ENCODE results near the gene GALM.
A peak's percentile ranks its signal among the peaks of the same experiment; 100 is the strongest.
"Not testable (repeated sequence)": the region's sequence is repeated elsewhere in the genome, so short reads cannot be mapped to it uniquely, and the experiment has no call there.

Gene GALM

DNA sequence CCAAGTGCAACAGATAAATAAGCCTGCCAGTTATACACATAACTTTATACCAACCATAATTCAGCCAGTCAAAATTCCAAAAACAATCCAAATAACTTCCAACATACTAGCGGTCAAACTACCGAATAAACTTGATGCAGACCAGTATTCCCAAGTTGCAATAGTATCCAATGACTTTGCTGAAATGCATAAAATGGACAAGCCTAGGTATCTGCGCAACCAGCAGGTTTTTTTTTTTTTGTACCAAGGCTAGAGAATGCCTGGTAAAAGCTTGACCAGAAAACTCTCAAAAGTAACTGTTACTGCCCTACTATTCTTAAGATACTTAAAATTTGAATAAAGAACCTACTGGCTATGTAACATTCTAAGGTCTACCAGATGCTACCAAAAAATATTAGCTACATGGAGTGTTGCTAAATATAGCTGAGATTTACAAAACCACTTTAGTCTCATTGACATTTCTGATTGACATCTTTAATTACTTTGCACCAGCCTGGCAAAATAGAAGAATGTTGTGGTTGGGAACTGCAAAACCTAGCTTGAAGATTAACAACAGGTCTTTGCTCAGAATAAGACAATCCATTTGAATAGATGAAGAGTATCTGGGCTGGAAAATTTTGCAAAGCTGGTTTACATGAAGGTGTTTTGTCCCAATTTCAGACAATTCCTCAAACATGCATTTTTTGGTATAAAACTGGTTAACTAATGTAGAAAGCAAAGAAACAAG is 77.9 kb downstream of the GALM start:
- DNase-seq = no peak

DNA sequence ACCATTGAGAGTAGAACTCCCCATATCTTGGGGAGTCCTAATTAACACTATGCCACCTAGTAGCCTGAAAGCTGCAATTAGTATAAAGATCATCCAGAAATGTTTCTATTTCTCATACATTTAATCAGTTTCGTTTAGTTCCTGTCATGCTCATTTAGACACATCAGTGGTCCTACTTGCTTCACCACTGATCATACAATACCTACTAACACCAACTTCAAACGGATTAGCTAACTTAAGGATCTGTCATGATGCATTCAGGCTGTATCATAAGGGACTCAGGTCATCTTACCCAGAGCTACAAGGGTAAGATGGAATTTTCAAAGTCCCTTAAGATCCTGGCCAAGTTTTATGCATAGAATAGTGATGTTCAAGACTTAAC is 78.5 kb downstream of the GALM start:
- DNase-seq = no peak

DNA sequence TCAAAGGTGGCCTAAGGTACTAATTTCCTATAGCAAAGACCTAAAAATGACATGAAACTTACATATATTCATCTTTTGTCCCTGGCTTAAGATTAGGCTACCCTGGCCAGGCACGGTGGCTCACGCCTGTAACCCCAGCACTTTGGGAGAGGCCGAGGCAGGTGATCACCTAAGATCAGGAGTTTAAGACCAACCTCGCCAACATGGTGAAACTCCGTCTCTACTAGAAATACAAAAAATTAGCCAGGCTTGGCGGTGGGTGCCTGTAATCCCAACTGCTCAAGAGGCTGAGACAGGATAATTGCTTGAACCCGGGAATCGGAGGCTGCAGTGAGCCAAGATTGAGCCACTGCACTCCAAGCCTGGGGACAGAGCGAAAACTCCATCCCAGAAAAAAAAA is 79.4 kb downstream of the GALM start:
- DNase-seq = no peak

DNA sequence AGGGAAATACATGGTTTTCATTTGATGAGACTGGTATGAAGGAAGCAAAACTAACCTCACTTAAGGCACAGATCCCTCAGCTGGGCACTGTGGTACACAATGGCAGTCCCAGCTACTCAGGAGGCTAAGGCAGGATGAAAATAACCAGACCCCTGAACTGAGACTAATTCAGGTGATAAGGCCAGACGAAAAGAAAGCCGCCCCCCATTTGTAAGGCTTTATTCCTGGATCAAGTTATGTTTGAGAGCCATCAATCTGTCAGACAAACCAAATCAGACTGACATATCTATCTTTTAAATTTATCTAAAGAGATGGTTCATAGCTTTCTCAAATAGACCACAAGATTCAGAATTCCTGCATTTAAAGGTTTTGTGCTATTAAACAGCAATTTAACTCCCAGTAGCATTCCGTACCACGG is 81.1 kb downstream of the GALM start:
- no peak for DNase-seq

DNA sequence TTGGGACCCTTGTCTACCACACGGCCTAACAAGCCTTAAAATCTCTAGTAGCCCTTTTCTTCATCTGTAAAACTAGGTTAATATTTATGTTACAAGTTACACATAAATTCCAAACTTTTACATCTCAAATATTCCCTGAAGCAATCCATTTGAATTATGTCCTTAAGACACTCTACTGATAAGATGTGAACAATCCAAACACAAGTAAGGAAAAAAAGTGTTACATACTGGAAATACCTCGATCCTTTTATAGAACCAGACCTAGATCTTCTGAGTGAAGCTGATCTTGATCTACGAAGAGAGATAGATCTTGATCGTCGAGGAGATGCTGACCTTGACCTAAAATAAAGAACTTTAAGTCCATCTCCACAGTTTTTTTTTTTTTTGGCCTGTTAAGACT is 81.9 kb downstream of the GALM start:
- DNase-seq = no peak

DNA sequence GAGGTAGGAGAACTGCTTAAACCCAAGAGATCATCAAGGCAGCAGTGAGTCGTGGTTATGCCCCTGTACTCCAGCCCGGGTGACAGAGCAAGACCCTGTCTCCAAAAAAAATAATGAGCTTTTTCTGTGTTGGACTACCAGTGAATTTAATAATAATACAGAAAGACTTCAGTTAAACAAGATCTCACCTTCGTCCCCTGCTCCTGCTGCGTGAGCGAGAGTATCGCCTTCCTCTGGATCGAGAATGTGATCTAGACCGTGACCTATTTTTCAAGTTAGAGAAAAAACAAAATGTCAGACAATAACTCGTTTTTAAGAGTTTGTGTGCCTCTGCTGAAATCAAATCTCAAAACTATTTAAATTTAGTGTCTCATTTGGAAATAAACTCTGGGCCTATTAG is 82.5 kb downstream of the GALM start:
- no peak for DNase-seq

DNA sequence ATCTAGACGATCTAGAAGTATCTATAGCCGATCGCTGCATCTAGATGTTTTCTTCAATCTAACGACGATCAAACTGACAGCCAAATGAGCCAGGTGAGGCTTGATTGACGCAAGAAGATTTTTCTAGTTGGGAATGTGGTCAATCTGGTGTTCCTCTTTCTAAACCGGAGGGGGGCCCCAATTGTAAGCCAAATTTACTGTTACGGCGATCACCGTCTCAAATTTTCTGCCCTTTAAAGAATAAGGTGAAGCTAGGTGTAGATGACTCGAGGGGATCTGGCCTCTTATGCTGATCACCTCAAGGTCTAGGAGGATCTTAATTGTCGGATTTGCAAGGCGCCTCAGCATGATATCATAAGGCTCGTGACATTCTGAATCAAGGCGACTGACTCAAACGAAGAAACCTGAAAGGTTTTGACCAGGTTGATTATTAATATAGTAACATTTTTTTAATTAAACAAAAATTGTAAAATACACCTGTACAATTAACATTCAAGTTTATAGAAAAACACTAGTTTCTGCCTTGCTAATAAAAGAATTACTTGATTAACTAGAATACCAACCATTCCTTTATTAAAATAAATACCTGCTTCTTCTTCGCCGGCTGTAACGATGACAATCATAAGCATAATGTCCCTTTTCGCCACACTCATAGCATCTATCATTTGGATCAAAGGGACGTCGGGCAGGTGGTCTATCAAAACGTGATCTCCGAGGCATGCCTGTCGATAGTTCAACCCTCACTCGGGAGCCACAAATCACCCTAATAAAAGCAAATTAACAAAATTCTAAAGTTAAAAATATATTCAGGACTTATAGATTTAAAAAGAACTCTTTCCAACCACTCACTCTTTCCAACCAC is 83.3 kb downstream of the GALM start:
- no peak for DNase-seq

DNA sequence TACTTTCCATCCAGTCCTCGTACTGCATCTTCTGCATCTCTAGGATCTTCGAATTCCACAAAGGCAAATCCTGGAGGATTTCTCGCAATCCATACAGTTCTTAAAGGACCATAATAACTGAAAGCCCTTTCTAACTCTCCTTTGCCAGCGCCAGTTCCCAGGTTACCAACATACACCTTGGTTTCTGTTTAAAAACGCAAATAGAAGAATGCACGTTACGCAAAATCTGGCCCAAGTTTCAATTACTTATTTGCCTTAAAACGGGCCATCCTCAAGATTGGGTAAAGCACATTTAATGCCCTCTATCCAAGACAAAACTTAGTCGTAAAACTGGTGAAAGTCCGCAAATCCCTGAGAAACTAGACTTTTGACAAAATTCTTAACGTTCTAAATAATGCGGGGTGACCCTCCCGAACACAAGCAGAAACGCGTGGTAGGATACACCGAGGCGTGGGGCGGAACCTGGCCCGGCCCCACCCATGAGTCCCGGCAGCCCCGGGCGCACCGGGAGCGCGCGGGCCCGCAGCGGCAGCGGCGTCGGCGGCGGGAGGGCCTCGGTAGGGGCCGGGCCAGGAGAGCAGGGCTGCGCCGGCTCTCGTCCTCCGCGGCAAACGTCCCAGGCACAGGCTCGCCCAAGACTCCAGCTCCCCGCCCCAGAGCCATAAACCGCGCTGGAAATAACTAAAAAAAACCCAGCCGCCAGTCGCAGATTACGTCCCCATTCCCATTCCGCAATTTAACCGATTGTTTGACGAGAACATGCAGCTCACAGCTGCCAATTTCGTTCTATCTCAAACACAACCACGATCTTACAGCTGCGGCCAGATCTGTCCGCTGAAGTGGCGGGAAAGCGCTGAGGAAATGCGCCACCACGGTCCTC is 84.3 kb downstream of the GALM start:
- DNase-seq = peak; percentile 71

DNA sequence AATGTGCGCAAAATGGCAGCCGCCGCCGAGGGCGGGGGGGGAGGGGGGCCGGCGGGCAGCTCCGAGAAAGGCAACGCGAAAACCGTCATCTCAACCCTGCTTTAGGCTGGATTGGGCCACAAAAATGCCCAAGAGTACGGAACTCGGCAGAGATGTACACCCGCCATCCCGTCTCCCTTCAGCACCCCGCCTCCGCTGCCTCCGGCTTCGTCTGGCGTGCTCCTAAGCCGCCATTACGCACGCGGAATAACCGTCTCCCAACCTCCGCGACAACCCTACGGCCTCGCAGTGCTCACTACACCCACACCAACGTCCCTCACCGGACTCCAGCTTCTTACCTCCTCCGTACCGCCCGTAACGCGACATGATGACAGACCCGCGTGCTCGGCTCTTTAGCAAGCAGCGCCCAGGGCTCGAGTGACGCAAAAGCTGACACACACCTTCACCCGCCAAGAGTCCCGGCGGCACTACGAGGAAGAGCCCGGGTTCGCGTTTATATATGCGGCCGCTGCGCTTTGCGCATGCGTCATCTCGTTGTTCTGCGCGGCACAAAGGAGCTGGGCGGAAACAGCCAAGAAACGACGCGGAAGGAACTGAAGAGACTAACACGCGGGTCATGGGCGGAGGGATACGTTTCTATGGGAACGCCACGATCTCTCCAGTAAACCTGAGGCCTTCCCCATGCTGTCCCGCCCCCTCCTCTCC is 85.1 kb downstream of the GALM start, which contains the start of gene SRSF7:
SRSF7 (minus strand) TSS at position 471 of the 705 bp plus-strand sequence; CDS start at position 366, 105 bp downstream.
- peak; percentile 98 for DNase-seq

DNA sequence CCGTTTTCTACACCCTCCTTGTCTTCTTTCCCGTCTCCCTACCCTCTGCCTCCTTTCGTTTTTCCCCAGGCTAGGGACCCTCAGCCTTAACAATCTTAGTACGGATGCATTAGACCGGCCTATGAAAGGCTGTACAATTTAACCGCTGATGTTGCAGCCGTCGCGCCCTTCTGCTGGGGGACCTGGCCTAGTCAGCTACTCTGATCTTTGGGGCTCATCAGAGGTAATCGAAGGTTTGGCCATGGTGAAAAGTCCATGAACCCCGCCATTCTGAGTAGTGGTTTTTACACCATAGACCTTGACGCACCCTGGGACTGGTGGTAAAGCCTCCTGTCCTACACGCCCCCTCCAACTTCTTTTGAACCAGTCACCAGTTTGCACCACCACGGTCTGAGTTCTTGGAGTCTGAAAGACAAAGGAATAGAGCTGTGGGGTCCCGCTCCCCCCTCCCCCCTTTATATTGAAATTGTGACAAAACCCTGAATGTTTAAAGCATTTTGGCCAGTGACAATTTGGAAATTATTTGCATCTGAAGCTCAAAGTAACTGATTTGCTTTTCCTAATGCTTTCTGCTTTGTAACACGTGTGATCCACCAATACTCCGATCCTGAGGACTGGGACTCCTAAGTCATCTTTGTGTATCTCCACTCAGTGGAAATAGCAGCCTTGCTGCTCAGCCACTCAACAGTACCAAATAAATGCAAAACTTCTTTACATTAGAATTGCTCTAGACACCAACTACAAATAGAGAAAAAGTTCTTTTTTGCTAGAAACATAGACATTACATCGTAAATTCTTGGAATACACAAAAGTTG is 85.9 kb downstream of the GALM start:
- no peak for DNase-seq

DNA sequence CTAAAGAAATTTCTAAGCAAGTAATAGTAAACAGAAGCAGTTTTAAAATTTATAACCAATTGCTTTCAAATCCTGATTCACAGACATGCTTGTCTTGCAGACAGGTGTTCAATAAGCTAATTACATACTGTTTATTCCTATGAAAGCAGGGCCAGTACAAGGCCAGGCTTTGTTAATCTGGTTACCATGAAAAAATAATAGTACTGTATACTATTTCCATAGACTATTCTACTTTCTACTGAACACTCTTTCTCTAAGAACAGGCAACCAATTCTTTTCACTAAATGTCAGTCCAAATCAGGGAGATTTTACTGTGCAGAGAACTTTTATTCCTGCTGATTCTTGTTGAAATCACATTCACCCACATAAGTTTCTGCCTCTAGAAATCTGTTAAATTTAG is 88.1 kb downstream of the GALM start:
- no peak for DNase-seq

DNA sequence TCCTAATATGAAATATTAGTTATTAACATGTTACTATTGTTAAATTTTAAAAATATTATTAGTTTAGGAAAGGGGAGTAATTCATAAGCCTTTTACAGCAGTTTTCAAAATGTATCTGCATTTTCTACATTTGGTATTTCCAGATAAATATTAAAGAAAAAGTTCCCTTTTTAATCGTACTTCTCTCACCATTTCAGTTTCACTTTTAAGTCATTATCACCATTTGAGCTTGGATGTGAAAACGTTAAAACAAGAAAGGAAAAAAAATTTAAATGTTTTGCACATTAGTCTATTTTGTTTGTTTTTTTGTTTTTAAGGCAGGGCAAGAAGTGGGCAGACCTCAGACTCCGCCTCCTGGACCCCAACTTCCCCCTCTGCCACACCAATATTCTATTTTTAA is 88.6 kb downstream of the GALM start:
- no peak for DNase-seq

DNA sequence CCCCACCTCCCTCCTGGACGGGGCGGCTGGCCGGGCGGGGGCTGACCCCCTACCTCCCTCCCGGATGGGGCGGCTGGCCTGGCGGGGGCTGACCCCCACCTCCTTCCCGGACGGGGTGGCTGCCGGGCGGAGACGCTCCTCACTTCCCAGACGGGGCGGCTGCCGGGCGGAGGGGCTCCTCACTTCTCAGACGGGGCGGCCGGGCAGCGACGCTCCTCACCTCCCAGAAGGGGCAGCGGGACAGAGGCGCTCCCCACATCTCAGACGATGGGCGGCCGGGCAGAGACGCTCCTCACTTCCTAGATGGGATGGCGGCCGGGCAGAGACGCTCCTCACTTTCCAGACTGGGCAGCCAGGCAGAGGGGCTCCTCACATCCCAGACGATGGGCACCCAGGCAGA is 90.0 kb downstream of the GALM start:
- not testable (repeated sequence) for DNase-seq

DNA sequence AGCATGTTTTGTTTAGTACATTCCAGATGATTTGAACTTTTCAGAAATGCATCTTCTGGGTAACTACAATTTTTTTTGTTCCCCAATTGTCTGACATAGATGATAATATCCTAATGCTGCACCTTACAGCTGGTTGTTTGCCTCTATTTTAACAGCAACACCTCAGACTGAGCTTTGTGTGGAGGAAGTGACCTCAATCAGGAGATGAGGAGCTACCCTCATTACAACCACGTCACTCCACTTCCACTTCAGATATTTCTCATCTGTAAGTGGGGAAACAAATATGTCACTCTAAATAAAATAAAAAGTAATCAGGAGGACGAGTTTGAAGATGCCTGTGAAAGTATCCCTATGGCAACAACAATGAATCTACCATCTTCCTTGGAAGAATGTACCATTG is 97.3 kb downstream of the GALM start:
- DNase-seq = no peak

DNA sequence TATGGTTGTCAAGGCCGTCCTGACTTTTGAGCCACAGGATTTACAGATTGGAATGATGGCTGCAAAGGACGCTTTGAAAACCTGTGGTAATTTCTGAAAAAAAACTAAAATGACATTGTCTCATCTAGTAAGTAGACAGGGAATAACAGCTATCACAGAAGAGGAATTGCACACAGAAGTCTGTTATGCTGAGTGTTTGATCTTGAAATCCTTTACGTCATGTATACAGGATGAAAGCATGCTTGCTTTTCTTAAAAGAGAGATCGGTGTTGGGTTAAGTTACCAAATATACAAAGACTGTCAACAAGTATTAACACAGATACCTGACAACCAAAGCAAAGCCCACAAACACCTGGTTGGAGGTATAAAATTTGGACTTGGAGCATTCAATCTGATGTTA is 97.8 kb downstream of the GALM start:
- no peak for DNase-seq

DNA sequence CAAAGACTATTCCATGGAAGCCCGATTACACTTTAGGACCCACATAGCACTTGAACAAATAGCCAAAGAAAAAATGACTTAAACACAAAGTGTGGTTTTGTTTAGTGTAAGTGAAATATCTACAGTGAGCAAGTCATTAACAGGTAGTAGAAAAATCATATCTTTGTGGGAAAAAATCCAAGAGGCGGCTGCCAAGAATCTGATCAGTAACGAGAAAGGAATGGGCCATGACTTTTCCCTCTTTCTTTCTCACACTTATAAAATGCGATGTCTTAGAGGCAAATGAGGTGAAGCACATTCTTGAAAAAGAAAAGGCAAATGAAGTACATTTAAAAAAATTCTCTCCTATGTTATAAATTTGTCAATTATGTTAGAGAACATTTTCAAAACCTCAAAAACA is 99.2 kb downstream of the GALM start:
- no peak for DNase-seq

DNA sequence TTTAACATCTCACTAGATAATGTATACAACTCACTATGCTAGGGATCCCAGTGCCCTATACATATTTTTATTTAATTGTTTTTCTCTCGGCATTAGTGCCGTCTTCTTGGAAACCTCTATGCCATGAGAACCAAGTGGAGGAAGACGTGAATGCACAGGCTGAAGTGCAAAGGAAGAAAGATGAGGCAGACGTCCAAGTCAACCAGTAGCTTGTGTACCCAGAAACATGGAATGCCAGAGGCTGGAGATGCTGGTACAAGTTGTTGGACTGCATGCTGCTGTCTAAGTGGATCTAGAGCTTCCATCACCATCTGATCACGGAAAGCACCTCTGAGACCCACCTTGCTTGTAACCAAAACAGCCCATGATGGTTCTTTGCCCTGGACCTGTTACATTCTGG is 99.6 kb downstream of the GALM start:
- no peak for DNase-seq

DNA sequence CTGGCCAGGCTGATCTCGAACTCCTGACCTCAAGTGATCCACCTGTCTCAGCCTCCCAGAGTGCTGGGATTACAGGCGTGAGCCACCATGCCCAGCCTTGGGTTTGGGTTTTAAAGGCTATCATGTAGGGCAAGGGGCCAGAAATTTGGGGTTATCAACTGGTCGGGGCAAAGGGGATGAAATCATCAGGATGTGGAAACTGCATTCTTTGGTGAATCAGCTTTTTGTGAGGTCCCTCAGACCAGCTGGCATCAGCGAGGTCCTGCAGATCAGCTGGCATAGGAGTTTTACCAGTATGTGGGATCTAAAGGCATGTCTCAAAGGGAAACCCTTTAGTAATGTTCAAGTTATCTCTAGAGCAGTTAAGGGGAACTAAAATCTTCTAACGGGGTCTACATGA is 105.7 kb downstream of the GALM start:
- no peak for DNase-seq

DNA sequence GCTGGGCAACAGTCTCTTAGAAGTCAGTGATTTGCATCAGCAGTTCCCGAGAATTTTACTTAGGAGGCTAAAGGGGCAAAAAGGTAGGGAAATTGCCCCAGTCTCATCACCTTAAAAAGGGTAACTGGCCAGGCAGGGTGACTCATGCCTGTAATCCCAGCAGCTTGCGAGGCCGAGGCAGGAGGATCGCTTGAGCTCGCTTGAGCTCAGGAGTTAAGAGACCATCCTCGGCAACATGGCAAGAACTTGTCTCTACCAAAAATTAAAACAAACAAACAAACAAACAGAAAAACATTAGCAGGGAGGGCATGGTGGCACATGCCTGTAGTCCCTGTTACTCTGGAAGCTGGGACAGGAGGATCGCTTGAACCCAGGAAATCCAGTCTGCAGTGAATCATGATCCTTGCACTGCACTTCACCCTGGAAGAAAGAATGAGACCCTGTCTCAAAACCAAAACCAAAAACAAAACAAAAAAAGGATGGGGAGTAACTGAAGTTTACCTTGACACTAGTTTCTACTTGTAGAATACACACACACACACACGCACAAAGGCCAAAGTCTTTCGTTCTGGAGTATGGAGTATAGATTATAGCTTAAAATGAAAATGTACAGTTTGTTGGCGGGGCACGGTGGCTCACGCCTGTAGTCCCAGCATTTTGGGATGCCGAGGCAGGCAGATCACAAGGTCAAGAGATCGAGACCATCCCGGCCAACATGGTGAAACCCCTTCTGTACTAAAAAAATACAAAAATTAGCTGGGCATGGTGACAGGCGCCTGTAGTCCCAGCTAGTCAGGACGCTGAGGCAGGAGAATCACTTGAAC is 109.4 kb downstream of the GALM start:
- DNase-seq = no peak

DNA sequence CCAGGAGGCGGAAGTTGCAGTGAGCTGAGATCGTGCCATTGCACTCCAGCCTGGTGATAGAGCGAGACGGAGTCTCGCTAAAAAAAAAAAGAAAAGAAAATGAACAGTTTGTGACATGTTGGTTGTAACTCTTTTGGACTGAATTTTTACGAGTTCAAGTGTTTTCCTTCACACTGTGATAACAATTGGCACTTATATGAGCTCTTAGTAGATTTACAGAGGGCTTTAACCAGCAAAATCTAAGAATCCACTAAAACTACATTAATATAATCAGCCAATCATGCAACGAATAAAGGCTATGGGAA is 110.0 kb downstream of the GALM start:
- no peak for DNase-seq

DNA sequence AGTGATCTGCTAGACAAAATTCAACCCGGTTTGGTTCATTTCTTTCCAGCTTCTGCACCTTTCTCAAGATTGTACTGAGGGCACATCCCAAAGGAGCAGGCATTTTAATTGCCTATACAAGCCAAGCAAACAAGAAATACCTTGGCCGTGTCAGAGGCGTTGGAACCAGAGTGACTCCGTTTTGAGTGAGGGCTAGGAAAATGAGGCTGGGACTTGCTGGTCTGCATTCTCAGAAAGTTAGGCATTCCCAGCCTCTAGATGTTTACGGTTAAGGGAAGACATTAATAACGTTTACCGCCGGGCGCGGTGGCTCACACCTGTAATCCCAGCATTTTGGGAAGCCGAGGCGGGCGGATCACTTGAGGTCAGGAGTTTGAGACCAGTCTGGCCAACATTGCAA is 110.6 kb downstream of the GALM start:
- no peak for DNase-seq
